Measurements from ENCODE around the gene TIGD2.

- TF ChIP-seq ZFP3 (CRISPR knock-in tag; IDR thresholded peaks at IDR 0.05) (no peak), SNAI2 (CRISPR knock-in tag; IDR thresholded peaks at IDR 0.05) (no peak), PATZ1 (CRISPR knock-in tag; IDR thresholded peaks at IDR 0.05; ENCODE audit: borderline replicate concordance) (no peak), ZC3H10 (CRISPR knock-in tag; IDR thresholded peaks at IDR 0.05) (no peak), BACH2 (CRISPR knock-in tag; IDR thresholded peaks at IDR 0.05; ENCODE audit: borderline replicate concordance) (no peak), ZNF8 (CRISPR knock-in tag; IDR thresholded peaks at IDR 0.05) (no peak), ZNF70 (CRISPR knock-in tag; IDR thresholded peaks at IDR 0.05) (no peak), TCF4 (CRISPR knock-in tag; IDR thresholded peaks at IDR 0.05; ENCODE audit: borderline replicate concordance) (no peak), ESRRG (CRISPR knock-in tag; IDR thresholded peaks at IDR 0.05) (no peak), ISL1 (CRISPR knock-in tag; IDR thresholded peaks at IDR 0.05) (no peak), PPARA (CRISPR knock-in tag; IDR thresholded peaks at IDR 0.05; ENCODE audit: borderline replicate concordance) (no peak), ZFP30 (CRISPR knock-in tag; IDR thresholded peaks at IDR 0.05) (no peak)
- TF ChIP-seq, protein P1, sequence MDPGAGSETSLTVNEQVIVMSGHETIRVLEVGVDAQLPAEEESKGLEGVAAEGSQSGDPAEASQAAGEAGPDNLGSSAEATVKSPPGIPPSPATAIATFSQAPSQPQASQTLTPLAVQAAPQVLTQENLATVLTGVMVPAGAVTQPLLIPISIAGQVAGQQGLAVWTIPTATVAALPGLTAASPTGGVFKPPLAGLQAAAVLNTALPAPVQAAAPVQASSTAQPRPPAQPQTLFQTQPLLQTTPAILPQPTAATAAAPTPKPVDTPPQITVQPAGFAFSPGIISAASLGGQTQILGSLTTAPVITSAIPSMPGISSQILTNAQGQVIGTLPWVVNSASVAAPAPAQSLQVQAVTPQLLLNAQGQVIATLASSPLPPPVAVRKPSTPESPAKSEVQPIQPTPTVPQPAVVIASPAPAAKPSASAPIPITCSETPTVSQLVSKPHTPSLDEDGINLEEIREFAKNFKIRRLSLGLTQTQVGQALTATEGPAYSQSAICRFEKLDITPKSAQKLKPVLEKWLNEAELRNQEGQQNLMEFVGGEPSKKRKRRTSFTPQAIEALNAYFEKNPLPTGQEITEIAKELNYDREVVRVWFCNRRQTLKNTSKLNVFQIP (CRISPR knock-in tag; IDR thresholded peaks at IDR 0.05; ENCODE audit: borderline replicate concordance, low read depth) = no peak
- TF ChIP-seq, protein P2, sequence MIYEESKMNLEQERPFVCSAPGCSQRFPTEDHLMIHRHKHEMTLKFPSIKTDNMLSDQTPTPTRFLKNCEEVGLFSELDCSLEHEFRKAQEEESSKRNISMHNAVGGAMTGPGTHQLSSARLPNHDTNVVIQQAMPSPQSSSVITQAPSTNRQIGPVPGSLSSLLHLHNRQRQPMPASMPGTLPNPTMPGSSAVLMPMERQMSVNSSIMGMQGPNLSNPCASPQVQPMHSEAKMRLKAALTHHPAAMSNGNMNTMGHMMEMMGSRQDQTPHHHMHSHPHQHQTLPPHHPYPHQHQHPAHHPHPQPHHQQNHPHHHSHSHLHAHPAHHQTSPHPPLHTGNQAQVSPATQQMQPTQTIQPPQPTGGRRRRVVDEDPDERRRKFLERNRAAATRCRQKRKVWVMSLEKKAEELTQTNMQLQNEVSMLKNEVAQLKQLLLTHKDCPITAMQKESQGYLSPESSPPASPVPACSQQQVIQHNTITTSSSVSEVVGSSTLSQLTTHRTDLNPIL (CRISPR knock-in tag; IDR thresholded peaks at IDR 0.05; ENCODE audit: low read depth) = no peak
Observed at GRCh38 chr4:89117115-89117514, 5.8 kb downstream of the TIGD2 start.

Data from SK-N-SH treated with all-trans-retinoic acid at 6 μM for 48 hours (cell line).